Ishikawa (cell line): ENCODE results near the gene ALPL.

ENCODE experiments used
- CEBPB ChIP-seq: IDR thresholded peaks from 2 replicates; pipeline ENCODE4 v1.6.1; 2012
- CREB1 ChIP-seq: IDR thresholded peaks from 2 replicates; pipeline ENCODE4 v1.6.1; 2012; ENCODE audit warnings: low read depth
- EGR1 ChIP-seq: IDR thresholded peaks from 2 replicates; pipeline ENCODE4 v1.6.1; 2012
- EP300 ChIP-seq: IDR thresholded peaks from 2 replicates; pipeline ENCODE4 v1.6.1; 2012; ENCODE audit warnings: borderline replicate concordance
- FOXM1 ChIP-seq: IDR thresholded peaks from 2 replicates; pipeline ENCODE4 v1.6.1; 2012; ENCODE audit warnings: low read depth, borderline replicate concordance
- MAX ChIP-seq: IDR thresholded peaks from 2 replicates; pipeline ENCODE4 v1.6.1; 2012
- NFIC ChIP-seq: IDR thresholded peaks from 2 replicates; pipeline ENCODE4 v1.6.1; 2012
- RAD21 ChIP-seq: IDR thresholded peaks from 2 replicates; pipeline ENCODE4 v1.6.1; 2012; ENCODE audit warnings: low read depth
- REST ChIP-seq: IDR thresholded peaks from 2 replicates; pipeline ENCODE4 v1.6.1; 2012; ENCODE audit warnings: low read depth, mild to moderate bottlenecking
- TAF1 ChIP-seq: IDR thresholded peaks from 2 replicates; pipeline ENCODE4 v1.6.1; 2012; ENCODE audit warnings: low read depth, mild to moderate bottlenecking
- TCF12 ChIP-seq: IDR thresholded peaks from 2 replicates; pipeline ENCODE4 v1.6.1; 2012; ENCODE audit warnings: low read depth
- TEAD4 ChIP-seq: IDR thresholded peaks from 2 replicates; pipeline ENCODE4 v1.6.1; 2012
- USF1 ChIP-seq: IDR thresholded peaks from 2 replicates; pipeline ENCODE4 v1.6.1; 2012
- YY1 ChIP-seq: IDR thresholded peaks from 2 replicates; pipeline ENCODE4 v1.6.1; 2012; ENCODE audit warnings: low read depth
- ZBTB7A ChIP-seq: IDR thresholded peaks from 2 replicates; pipeline ENCODE4 v1.6.1; 2012; ENCODE audit warnings: low read depth

Gene ALPL

GRCh38 chr1:21532992-21533534 is 23.8 kb downstream of the ALPL start:
- TF ChIP-seq TAF1 (no peak), FOXM1 (no peak), MAX (no peak), CREB1 (no peak), CEBPB (no peak)

- no peak for TF ChIP-seq FOXM1
- no peak for TF ChIP-seq CREB1
These were observed 24.9 kb downstream of the ALPL start for GRCh38 chr1:21534146-21534545.

- TF ChIP-seq CEBPB (no peak), EP300 (no peak), TCF12 (no peak), RAD21 (peak; percentile 81), USF1 (no peak), ZBTB7A (no peak), YY1 (no peak), REST (peak; percentile 84), MAX (0 out of 2 replicates have a peak, but pooled peaks have one; percentile 18)
These were observed 25.6 kb downstream of the ALPL start for GRCh38 chr1:21534674-21535378.

GRCh38 chr1:21536218-21536617 is 27.0 kb downstream of the ALPL start:
- TF ChIP-seq CREB1 = no peak
- no peak for TF ChIP-seq TCF12
- TF ChIP-seq ZBTB7A = no peak
- no peak for TF ChIP-seq RAD21
- no peak for TF ChIP-seq TAF1
- TF ChIP-seq EGR1 = no peak
- TF ChIP-seq MAX = no peak
- no peak for TF ChIP-seq USF1
- TF ChIP-seq FOXM1 = no peak
- TF ChIP-seq CEBPB = no peak
- no peak for TF ChIP-seq TEAD4
- TF ChIP-seq NFIC = no peak
- no peak for TF ChIP-seq EP300
- no peak for TF ChIP-seq YY1
- TF ChIP-seq REST = no peak

- no peak for TF ChIP-seq EGR1
- no peak for TF ChIP-seq EP300
- no peak for TF ChIP-seq USF1
- TF ChIP-seq TEAD4 = no peak
- TF ChIP-seq CREB1 = no peak
- no peak for TF ChIP-seq YY1
- no peak for TF ChIP-seq REST
These were observed 28.3 kb downstream of the ALPL start for GRCh38 chr1:21537511-21537931.
